AG08395 (cell line): ENCODE measurements around the gene NBPF11.
"Not testable (repeated sequence)": the region's sequence is repeated elsewhere in the genome, so short reads cannot be mapped to it uniquely, and the experiment has no call there.

Experiments
- DNase-seq: peaks from one replicate; pipeline ENCODE4 v3.0.0; 2012; ENCODE audit warnings: mixed read lengths, low spot score

Gene NBPF11, protein sequence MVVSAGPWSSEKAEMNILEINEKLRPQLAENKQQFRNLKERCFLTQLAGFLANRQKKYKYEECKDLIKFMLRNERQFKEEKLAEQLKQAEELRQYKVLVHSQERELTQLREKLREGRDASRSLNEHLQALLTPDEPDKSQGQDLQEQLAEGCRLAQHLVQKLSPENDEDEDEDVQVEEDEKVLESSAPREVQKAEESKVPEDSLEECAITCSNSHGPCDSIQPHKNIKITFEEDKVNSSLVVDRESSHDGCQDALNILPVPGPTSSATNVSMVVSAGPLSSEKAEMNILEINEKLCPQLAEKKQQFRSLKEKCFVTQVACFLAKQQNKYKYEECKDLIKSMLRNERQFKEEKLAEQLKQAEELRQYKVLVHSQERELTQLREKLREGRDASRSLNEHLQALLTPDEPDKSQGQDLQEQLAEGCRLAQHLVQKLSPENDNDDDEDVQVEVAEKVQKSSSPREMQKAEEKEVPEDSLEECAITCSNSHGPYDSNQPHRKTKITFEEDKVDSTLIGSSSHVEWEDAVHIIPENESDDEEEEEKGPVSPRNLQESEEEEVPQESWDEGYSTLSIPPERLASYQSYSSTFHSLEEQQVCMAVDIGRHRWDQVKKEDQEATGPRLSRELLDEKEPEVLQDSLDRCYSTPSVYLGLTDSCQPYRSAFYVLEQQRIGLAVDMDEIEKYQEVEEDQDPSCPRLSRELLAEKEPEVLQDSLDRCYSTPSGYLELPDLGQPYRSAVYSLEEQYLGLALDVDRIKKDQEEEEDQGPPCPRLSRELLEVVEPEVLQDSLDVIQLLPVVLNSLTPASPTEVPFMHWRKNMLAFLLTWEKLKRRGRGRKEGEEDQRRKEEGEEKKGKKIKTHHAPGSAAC

DNA sequence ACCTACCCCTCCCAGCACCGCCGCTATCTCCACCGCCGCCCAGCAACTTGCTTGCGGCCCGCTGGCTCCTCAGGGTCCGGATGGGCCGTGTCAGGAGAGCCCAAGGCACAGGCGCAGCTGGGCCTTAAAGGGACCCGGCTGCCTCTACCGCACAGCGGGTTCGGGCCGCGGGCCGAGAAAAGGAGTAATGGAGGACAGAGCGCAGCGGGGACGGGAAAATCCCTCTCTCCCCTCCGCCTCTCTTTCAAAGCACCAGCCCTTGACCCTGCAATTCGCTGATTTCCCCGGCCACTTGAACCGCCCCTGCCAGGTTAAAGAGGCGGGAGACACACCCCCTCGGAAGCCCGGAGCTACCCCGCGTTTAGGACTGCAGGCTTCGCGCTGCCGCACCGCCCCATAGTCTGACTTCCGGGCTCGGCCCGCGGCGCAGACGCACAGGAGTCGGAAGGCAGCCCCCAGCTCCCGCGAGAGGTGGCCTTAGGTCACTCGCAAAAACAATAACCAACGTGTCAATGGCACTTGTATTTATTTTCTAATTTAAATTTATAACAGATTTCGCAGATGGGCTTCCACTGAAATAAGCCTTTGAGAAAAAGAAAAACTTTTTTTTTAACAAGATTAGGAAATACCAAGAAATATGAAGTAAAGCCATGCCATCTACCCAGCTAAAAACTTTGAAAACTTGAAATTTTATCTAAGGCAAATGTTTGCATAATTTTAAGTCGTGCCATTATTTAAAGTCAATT, at the start of gene NBPF11:
TSS of gene NBPF11 (minus strand) at position 371 of the 746 bp plus-strand sequence. CDS start 25,278 bp downstream, outside the sequence.
- not testable (repeated sequence) for DNase-seq

DNA sequence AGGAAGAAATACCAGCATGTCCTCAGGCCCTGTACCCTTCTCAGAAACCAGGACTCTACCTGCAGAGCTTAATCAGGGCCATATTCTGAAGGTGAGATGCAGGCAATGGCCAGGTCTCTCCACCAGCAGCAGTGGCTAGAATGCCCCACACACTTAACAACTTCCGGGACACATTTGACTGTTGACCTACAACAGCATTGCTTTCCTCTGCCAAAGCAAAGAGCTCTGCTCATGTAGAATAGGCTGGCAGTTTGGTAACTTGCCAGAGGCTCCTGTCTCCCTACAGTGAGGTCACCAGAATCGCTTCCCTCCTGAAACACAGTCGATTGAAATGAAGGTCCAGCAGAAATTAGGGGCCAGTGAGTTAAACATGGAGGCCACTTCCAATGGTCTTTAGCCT, 45.3 kb upstream of the NBPF11 start:
- DNase-seq = not testable (repeated sequence)

DNA sequence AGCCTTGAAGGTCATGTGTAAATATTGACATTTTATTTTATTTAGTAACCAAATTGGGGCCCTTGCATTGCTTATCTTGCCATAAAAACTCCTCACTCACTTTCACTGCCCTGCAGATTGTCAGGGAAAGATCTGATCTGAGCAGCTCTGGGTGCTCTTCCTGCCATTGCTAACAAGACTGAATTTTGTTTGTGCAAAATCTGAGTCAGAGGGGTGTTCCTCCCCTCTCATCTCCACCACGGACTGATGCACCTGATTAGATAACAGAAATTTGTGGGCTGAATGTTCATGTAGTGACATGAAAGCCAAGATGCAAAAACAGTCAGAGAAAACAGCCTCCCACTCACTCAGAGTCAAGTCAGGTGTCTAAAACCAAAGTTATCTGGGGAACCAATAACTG, 44.9 kb upstream of the NBPF11 start:
- not testable (repeated sequence) for DNase-seq

DNA sequence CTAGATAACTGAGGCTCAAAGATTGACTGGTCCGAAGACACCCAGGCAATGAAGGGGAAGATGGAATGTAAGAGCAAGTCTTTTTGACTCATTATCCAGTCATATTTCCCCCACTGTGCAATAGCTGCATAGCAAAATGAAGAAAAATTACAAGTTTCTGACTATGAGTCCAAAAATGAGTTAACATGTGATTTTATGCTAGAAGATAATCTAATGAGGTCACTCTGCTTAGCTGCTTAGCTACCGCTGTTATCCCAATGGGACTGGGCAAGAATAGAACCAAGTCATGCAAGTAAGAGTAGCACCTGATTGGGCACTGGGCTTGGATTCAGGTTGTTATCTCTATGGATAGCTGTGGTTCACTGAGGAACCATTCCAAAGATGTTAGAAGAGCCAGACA, 43.0 kb upstream of the NBPF11 start:
- DNase-seq = not testable (repeated sequence)

DNA sequence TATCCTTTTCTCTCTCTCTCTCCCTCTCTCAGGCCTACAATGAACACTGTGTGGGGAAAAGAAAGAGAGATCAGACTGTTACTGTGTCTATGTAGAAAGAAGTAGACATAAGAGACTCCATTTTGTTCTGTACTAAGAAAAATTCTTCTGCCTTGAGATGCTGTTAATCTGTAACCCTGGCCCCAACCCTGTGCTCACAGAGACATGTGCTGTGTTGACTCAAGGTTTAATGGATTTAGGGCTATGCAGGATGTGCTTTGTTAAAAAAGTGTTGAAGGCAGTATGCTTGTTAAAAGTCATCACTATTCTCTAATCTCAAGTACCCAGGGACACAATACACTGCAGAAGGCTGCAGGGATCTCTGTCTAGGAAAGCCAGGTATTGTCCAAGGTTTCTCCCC, 36.7 kb upstream of the NBPF11 start:
- DNase-seq = not testable (repeated sequence)

DNA sequence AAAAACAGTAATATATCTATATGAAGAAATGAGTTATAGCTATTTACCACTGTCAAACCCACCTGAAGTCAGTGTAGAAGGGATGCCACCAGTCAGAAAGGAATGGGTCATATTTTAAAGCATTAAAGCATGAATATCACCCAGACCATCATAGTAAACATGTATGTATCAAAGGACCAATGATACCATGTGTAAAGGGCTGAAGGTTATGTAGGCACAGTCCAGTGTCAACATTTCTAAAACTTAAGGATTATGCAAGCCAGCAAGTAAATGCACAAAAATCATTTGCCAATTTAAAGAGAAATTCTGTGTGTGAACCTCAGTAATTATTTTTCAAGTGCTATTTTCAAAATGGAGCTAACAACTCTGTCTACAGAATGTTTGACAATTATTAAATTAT, 26.6 kb upstream of the NBPF11 start:
- DNase-seq = not testable (repeated sequence)

DNA sequence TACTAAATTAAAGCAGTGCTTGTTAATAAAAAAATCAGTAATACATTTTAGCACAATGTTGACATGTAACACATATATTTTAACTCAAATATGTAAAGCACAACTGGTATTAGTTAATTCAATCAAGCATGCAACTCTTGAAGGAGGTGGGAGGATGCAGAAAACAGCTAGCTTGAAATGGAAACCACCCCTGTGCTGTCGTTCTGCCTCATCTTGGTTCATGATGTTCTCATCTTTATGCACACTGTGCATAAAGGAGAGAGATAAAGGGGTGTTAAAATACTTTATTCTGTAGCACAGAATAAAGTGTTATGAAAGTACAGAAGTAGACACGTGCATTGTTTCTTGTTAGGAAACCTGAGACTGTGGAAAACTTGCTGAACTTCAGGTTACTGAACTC, 23.3 kb upstream of the NBPF11 start:
- DNase-seq = not testable (repeated sequence)

DNA sequence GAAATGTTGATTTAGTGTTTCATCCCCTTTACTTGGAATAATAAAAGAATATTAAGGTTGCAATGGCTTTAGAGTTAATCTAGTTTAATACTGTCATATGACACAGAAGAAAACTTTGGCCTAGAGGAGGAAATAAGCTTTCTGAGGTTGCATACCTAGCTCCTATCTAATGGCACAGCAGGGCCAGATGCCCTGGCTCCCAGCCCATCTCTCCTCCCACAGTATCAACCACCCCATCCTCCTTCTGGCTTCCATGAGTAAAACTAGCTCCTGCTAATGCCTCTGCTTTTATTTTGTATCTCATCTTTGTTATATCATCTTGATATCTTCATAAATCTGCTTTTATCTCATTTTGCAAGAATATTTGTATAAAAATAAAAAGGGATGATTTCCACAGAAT, 19.9 kb upstream of the NBPF11 start:
- DNase-seq = not testable (repeated sequence)

DNA sequence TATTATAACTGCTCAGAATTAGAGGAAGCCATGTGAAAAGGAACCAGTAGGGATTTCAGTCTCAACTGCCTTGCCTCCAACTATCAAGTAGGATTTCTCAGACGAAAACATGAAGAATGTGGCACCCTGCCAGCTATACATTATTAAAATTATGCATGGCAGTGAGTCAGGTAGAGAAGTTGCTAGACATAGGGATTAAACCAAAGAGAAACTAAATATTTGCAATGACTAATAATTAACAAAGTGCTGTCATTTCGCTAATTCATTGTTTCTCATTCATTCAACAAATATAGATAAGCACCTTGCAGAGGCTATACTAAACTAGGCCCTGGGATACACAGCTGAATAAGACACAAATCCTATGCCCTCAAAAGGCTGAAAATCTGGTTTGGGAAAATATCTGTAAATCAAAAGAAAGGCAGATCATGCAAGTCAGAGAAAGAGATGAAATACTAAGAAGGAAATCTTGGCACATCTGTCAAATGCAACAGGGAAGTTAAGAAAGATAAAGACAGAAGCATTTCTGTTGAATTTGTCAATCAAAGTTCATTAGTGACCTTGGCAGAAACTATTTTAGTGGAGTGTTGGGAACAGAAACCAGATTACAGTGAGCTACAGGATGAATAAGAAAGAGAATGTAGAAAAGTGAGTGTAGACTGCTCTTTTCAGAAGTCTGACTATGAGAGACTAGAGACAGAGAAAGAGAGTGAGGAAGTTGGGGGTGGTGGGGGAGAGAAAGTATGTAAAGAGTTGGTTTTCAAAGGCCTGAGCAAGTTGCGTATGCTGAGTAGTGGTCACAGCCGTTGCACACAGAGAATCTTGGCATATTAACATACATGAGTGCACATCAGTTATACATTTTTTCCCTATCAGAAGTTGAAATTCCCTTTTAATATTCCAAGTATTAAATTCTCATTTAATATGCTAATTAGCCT, 14.7 kb upstream of the NBPF11 start:
- no peak for DNase-seq

DNA sequence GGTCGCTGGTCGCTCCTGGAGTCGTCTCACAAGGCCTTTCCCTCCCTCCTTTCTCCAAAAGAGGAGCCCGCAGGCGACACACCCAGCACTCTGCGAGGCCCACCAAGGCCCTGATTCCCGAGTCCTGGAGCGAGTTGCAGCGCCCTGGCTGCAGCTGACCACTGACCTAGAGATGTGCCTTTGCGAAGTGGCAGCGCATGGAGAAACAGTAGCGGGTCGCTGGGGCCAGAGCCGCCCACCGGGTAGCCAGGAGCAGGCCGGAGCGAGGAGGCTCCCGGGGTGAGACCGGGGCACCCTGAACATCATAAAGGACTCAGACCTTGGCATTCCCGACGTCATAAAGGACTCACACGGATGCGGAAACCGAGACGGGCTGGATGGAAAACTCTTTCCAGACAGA, 10.3 kb upstream of the NBPF11 start:
- no peak for DNase-seq

DNA sequence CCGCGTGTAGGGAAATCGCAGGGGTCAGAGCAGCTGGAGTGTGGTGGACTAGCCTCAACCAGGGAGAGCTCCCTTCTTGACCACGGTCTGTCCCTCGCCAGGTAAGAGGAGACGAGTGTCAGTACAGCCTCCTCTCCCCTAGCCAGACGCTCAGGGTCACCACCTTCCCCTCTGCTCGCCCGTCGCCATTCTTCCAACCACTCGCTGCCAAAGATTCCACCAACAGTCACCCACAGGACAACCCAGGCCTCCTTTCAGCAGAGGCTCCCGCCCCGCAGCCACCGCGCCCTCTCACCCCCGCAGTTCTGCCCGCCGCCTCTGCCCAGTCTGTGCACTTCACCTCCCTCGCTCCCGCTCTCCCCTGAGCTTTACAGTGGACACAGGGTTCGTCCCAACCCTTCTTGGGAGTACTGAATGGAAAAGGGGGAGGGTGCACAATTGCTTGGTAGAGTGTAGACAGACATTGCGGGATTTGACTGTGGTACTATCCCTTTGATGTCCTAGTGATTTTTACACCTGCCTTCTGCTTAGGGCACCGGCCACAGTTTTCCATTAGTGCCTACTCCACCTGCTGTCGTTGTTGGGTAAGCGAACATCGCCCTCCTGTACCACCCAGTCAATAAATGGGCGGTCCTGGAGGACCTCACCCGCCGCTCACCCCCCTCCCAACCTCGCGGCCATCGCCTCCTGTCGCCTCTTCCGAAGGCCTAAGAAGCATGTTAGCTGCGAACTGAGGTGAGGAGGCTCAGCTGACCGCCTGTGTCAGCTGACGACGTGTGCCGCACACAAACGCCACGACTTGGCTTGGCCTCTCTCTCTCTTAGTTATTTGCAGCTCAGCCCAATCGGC, 9.2 kb upstream of the NBPF11 start:
- no peak for DNase-seq

DNA sequence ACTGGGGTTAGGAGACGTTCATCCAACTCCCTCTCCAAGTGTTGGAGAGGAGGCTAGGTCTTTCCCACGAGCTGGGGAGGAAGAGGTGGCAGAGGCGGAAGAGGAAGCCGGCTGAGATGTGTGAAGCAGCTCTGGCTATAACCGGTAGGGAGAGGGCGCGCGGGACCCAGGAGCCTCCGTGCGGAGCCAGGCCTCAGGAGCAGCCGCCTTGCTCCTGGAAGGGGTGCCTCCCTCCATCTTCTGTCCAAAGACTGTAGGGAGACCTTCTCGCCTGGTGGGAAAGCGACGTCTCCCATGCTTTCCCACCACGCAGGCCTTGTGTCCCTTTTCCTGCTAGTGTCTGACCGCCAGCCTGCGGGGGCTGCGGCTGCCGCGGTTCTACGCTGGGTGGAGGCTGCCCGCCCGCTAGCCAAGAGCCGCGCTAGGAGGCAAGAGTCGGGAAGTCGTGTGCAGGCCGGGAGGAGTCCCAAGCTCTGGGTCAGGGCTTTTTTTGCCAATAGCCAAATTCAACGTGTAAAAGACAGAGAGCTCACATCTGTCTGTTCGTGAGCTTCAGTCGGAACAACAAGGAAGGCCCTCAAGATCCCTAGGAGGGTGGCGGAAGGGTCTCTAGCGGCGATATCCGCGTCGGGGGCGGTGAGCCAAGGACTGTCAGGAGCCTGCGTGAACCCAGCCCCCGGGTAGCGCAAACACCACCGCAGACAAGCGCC, 8.4 kb upstream of the NBPF11 start:
- no peak for DNase-seq

DNA sequence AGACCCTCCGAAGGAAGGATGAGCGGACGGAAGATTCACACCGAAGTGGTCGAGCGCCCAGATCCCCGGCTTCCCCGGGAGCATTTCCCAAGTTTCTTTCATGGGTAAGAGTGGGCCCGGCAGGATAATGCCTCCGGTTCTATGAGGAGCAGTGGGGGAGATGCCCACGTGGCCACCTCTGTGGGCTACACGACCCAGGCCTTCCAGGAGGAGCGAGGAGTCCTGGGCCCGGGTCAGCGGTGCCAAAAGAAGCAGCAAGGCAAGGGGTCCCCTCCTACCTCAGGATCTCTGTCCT, 7.9 kb upstream of the NBPF11 start:
- no peak for DNase-seq

DNA sequence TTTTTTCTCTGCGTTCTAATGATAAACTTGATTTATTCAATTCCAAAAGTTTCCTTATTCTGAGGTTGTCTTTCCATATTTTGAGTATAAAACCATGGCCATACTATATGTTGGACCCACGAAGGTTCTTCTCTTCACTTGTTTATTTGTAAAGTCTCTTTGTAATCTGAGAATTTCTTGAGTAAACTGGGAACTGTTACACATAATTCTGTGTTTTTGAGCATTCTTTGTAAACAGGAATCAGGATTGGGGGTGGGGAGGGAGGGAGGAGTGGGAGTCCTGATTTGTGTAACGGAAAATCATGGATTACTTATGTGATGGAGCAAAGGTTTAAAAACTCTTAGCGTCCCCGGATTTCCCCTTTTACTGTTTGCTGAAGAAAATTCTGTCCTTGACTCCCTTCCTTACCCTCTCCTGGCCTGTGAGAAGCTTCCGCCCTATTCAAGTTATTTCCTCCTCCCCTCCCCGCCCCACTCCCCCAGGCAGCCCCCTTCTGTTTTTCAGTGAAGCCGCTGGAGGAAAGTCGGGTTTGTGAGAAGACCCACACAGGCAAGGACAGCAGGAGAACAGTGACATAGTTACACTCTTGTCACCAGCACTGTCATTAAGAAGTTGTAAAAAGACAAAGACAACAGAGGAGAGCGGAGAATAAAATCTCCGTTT, 6.4 kb upstream of the NBPF11 start:
- DNase-seq = no peak

DNA sequence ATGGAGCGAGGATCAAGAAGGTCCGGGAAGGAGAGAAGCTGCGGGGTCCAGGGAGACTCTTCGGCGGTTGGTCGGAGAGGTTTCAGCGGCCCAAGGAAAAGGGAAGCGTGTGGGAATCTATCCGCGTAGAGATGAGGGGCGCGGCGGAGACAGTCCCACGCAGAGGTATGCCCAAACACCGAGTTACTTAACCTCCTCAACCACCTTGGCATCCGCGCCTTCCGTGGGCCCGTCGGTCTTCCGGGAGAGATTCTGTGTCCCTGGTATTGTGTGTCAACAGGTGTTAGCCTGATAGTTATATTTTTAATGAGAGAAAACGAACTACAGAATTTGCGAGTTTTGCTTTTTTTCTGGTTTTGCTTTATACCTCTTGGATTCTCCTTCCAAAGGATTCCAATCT, 5.7 kb upstream of the NBPF11 start:
- DNase-seq = not testable (repeated sequence)

DNA sequence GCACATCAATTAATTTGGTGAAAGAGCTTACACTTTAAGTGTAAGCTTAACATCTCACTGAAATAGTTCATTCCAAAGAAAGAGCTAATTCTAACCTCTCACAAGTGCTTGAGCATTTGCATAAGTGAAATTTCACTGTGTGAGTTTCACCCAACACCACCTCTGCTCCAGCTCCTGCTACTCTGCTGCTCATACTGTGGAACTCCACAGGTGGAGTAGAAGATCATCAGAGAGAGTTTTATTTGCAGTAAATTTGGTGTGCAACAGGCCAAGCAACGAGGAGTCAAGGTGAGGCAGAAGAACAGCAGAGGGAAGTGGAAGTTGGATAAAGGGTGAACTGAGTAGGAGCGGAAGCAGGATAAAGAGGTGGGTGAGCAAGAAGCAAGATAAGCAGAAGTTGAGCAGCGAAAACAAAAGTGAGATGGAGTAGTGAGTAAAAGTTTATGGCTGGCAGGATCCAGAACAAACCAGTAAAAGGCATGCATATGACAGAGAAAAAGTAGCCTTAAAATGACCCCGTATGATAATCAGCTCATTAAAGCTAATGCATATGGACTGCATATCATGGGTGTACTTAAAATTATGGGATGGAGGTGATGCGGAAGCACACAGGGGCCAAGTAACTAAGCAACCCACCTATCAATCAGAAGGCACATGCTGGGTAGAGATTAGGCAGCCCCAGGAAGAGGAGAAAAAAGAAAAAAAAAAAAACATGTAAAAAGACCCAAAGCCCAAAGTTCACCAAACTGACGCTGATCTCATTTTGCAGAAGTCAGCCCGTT, 3.6 kb upstream of the NBPF11 start:
- DNase-seq = not testable (repeated sequence)

DNA sequence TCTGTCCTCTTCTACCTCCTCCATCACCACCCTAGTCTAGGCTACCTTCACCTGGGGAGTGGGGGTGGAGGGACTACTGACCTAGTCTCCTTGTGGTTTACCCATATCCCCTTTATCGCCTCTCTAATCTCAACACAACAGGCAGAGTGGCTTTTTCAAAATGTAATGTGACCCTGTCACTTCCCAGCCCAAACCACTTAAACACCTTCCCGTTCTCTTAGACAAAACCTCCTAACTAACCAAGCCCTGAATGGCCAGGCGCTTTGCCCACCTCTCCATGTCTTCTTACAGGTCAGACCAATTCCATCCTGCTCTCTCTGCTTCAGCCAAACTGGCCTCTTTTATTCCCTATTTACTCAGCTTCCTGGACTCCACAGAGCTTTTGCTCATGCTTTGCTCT, 714 bp upstream of the NBPF11 start:
- DNase-seq = not testable (repeated sequence)

DNA sequence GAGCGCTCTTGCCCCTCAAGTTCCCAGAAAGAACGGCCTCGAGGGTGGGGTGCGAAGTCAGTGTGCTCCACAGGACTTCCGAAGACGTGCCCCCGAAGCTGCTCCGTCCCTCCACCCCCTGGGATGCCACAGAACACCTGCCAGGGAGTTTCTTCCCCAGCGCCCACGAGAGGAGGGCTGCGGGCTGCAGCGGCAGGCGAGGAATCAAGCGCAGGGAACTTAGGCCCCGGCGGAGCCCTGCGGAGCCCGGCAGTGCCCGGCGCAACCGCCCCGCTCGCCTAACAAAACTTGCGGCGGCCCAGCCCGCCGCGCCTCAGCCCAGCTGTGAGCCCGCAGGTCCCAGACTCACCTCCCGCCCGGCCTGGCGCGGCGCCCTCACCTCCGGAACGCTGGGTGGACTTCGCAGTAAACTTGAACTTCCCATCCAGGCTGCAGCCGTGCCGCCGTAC, 686 bp downstream of the NBPF11 start:
- DNase-seq = not testable (repeated sequence)
